Upper lobe of left lung (tissue), 6 donors: ENCODE results near the gene EPHA8. TPM values are rescaled to one million over a fixed set of nuclear protein-coding genes. Genes with fewer than 3 reads are reported as not detected.

Source experiments
- ATAC-seq, 2 donors: fragments of 200-7000 bp; cut with Tn5 transposase; one replicate each; pipeline ENCODE4 v1.9.1; 2022; ENCODE audit warnings: mild to moderate bottlenecking in 2 of 2, moderate library complexity in 2 of 2; ENCODE audit not compliant: low FRiP score in 2 of 2
- DNase-seq, 2 donors: peaks; one replicate each; pipeline ENCODE4 v3.0.0-alpha.2; 2019 to 2020
- H3K27ac ChIP-seq, 4 donors: fragments of 200-600 bp; sonication (generic); one replicate each; pipeline ENCODE4 v1.5.1; 2016 to 2019
- H3K27me3 ChIP-seq, 4 donors: fragments of 200-600 bp; sonication (generic); one replicate each; pipeline ENCODE4 v1.5.1; 2017 to 2019
- H3K36me3 ChIP-seq, 4 donors: fragments of 200-600 bp; sonication (generic); one replicate each; pipeline ENCODE4 v1.5.1; 2016 to 2019
- H3K4me1 ChIP-seq, 4 donors: fragments of 200-600 bp; sonication (generic); one replicate each; pipeline ENCODE4 v1.5.1; 2018 to 2019
- H3K4me3 ChIP-seq, 4 donors: fragments of 200-600 bp; sonication (generic); one replicate each; pipeline ENCODE4 v1.5.1; 2017 to 2019; ENCODE audit warnings: mild to moderate bottlenecking in 2 of 4, moderate library complexity in 1 of 4
- H3K9me3 ChIP-seq, 4 donors: fragments of 200-600 bp; sonication (generic); one replicate each; pipeline ENCODE4 v1.5.1; 2018 to 2019
- CTCF ChIP-seq, 6 experiments: fragments of 450-650 bp in 4 of 6; fragments of 200-600 bp in 2 of 6; sonication (generic) in 2 of 6; IDR thresholded peaks; one replicate each; pipeline ENCODE4 v1.5.1; 2016 to 2019; ENCODE audit warnings: antibody characterized with exemption in 6 of 6
- EP300 ChIP-seq, 4 donors: sonication (generic); formaldehyde crosslinking; IDR thresholded peaks; one replicate each; pipeline ENCODE4 v1.5.1; 2017; ENCODE audit warnings: antibody characterized with exemption in 4 of 4, control low read depth in 2 of 4
- POLR2A ChIP-seq, 4 donors: fragments of 450-650 bp; IDR thresholded peaks; one replicate each; pipeline ENCODE4 v1.5.1; 2016 to 2017; ENCODE audit warnings: antibody characterized with exemption in 4 of 4, mild to moderate bottlenecking in 2 of 4
- POLR2AphosphoS5 ChIP-seq, 2 donors: sonication (generic); formaldehyde crosslinking; IDR thresholded peaks; one replicate each; pipeline ENCODE4 v1.5.1; 2017; ENCODE audit warnings: antibody characterized with exemption in 2 of 2
- WGBS, 2 donors: methylation state at CpG; one replicate each; pipeline ENCODE4 v1.1.5; 2017 to 2018; 5-methylcytosine and 5-hydroxymethylcytosine counted together
- total RNA-seq, 6 donors: library from RNA; depleted of rRNA in 4 of 6; stranded (reverse); fragments of >200 nt in 4 of 6; gene quantifications; one replicate each; pipeline versions ENCODE4 v1.1.0 to v1.2.1, GENCODE V29; 2016 to 2021
- donor health status: DM: no; HTN: no; CAD: no; lungs with moderate emphysema.
- donor health status: DM: no; HTN: yes; CAD: no; lungs with severe emphysema.

The EPHA8 gene
- total RNA-seq, 6 donors from 2014 or later = not detected

GRCh38 chr1:22618056-22618455 is 54.8 kb downstream of the EPHA8 start:
- Histone ChIP-seq H3K27ac (no peak overlapping the region), H3K9me3 (no peaks in the 10 kb centered on the region), H3K4me3 (no peak overlapping the region), H3K36me3 (no peaks in the 10 kb centered on the region), H3K4me1 (no peaks in the 10 kb centered on the region), H3K27me3 (peaks cover 0 to 2% (median 0%) of the 10 kb centered on the region in 4 donors)
- 36 to 44% methylated on average over 10 to 16 of the region's 16 CpGs for WGBS, 2 donors
- TF ChIP-seq CTCF (IDR thresholded peaks at IDR 0.05) = no peak
- ATAC-seq = no peak
- no peak for DNase-seq

DNA sequence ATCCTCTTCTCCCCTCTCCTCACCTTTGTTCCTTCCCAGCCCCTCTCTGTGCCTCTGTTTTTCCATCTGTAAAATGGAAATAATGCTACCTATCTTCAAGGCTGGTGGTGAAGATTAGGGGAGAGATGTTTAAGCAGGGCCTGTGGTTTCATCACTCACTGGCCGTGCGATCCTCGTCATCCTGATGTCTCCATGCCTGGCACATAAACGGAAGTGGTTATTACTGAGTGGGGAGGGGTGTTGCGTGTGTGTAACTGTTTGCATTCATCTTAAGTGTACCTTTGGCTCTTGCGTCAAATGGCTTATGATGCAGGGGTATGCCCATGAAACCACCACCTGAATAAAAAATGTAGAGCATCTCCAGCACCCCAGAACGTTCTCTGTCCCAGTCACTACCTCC is 56.0 kb downstream of the EPHA8 start:
- TF ChIP-seq EP300 (IDR thresholded peaks at IDR 0.05) (no peak), POLR2A (IDR thresholded peaks at IDR 0.05) (no peak), CTCF (IDR thresholded peaks at IDR 0.05) (no peak), POLR2AphosphoS5 (IDR thresholded peaks at IDR 0.05) (no peak)
- H3K27me3 ChIP-seq = peaks cover 0 to 2% (median 0%) of the 10 kb centered on the region in 4 donors
- no peak for ATAC-seq

GRCh38 chr1:22619798-22620197 is 56.5 kb downstream of the EPHA8 start:
- Histone ChIP-seq H3K4me3 (no peak overlapping the region), H3K27ac (no peak overlapping the region), H3K36me3 (no peaks in the 10 kb centered on the region), H3K4me1 (no peaks in the 10 kb centered on the region), H3K27me3 (peaks cover 0 to 2% (median 0%) of the 10 kb centered on the region in 4 donors), H3K9me3 (no peaks in the 10 kb centered on the region)
- 58 to 69% methylated on average over 6 to 12 of the region's 12 CpGs for WGBS, 2 donors
- no peak for ATAC-seq
- no peak for TF ChIP-seq EP300 (IDR thresholded peaks at IDR 0.05)
- TF ChIP-seq POLR2A (IDR thresholded peaks at IDR 0.05) = no peak
- TF ChIP-seq POLR2AphosphoS5 (IDR thresholded peaks at IDR 0.05) = no peak
- no peak for TF ChIP-seq CTCF (IDR thresholded peaks at IDR 0.05)
- no peak for DNase-seq

More for the DNA sequence above, 56.0 kb downstream of the EPHA8 start:
- no peak for DNase-seq
- no peaks in the 10 kb centered on the region for H3K4me1 ChIP-seq
- no peak overlapping the region for H3K4me3 ChIP-seq
- H3K27ac ChIP-seq = no peak overlapping the region
- no peaks in the 10 kb centered on the region for H3K36me3 ChIP-seq
- 60 to 77% methylated on average over 7 of the region's 7 CpGs for WGBS, 2 donors
- no peaks in the 10 kb centered on the region for H3K9me3 ChIP-seq

DNA sequence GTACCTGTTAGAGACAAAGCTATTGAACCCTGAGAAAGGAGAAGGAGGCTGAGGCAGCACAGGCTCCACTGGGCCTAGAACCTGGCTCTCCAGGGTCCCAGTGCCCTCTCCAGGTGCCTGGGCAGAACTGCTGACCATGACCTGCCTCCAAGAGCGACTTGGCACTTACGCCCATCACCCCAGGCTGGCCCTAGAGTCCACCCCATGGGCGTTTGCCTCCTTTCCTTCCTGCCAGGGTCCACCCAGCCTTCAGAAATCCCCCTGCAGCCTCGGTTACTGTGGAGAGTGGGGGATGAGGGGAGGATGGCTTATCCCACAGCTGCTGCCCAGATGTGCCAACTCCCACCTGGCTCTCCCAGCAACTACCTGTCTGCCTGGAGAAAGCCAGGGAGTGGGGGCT is 58.5 kb downstream of the EPHA8 start:
- no peak for TF ChIP-seq EP300 (IDR thresholded peaks at IDR 0.05)
- no peak for TF ChIP-seq POLR2AphosphoS5 (IDR thresholded peaks at IDR 0.05)
- no peak for TF ChIP-seq POLR2A (IDR thresholded peaks at IDR 0.05)
- TF ChIP-seq CTCF (IDR thresholded peaks at IDR 0.05) = no peak
- Histone ChIP-seq H3K4me1 (no peaks in the 10 kb centered on the region), H3K9me3 (no peaks in the 10 kb centered on the region), H3K4me3 (no peak overlapping the region), H3K36me3 (no peaks in the 10 kb centered on the region), H3K27ac (no peak overlapping the region), H3K27me3 (peaks cover 0 to 2% (median 1%) of the 10 kb centered on the region in 4 donors)
- ATAC-seq = no peak
- DNase-seq = no peak
- 42% methylated on average over 4 of the region's 4 CpGs; no CpG with 5 or more reads in 1 of the 2 donors for WGBS, 2 donors

DNA sequence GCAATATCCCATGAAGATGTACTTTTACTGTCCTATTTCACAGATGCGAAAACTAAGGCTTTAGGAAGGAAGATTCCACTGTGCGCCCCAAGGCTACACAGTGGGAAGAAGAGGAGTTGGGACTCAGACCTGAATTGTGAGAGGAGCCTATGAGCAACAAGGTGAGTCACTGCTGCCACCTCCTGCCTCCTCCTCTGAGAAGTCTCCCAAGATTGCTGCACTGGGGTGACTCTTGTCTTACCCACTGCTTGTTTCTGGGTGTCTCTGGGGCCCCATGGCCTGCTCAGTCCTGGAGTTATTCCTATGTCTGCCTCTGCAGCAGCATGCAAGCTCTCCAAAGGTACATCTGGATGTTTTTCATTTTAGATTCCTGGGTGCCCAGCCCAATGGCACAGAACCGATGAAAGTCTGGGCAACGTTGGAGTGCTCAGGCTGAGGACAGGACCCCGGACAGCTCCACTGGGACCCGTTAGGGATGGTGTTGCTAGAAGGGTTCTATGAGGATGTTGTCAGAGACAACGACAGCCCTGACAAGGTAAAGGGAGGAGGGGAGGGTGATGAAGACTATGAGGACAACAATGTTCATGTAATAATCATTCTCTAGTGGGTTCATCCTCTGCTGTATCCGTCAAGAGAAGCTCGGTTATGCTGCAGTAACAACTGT is 62.1 kb downstream of the EPHA8 start:
- 37 to 39% methylated on average over 9 of the region's 9 CpGs for WGBS, 2 donors
- DNase-seq (no peak), ATAC-seq (no peak)
- Histone ChIP-seq H3K27ac (no peak overlapping the region), H3K4me3 (no peak overlapping the region), H3K4me1 (no peaks in the 10 kb centered on the region), H3K9me3 (no peaks in the 10 kb centered on the region), H3K36me3 (no peaks in the 10 kb centered on the region), H3K27me3 (peaks cover 0 to 2% (median 0%) of the 10 kb centered on the region in 4 donors)
- TF ChIP-seq POLR2AphosphoS5 (IDR thresholded peaks at IDR 0.05) (no peak), CTCF (IDR thresholded peaks at IDR 0.05) (no peak), POLR2A (IDR thresholded peaks at IDR 0.05) (no peak), EP300 (IDR thresholded peaks at IDR 0.05) (no peak)
